ENCODE data around the gene C2orf69. TPM values are rescaled to one million over a fixed set of nuclear protein-coding genes. Genes with fewer than 3 reads are reported as not detected.

The C2orf69 gene
- total and polyA plus RNA-seq, 2 of the 8 experiments (the other 6 are each of a cell fraction or from before 2014, with no cell fraction given), result 3.9 to 32.0 TPM

DNA sequence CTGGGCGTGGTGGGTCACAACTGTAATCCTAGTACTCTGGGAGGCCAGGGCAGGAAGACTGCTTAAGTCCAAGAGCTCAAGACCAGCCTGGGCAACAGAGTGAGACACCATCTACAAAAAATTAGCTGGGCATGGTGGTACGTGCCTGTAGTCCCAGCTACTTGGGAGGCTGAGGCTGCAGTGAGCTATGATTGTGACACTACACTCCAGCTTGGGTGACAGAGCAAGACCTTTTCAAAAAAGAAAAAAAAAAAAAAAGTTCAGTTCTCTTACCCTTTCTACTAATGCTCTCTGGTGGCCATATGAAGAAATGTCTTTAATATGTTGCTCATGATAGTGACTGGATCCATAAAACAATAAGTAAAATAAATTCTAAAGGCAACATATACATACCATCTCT, 29.3 kb downstream of the C2orf69 start:
- FAIRE-seq (no peak), DNase-seq (ENCODE audit: low read depth in 1 of 2, low spot score in 2 of 2) (no peak)
- H4K20me1 ChIP-seq (replicated peaks in 1 of 2; ENCODE audit: control insufficient read depth in 1 of 2, insufficient read depth in 2 of 2, low read length in 2 of 2), result no peaks in the 10 kb centered on the region
- H3K23me2 ChIP-seq (ENCODE audit: low read depth, low read length), result no peaks in the 10 kb centered on the region; the same call in 1 of the 2 replicates
- H3K79me1 ChIP-seq (ENCODE audit: low read depth, low read length), result no peaks in the 10 kb centered on the region
- H3K14ac ChIP-seq (ENCODE audit: insufficient read length), result no peak overlapping the region
- H2BK5ac ChIP-seq (ENCODE audit: low read depth, low read length), result no peak overlapping the region
- no peak overlapping the region for H2BK20ac ChIP-seq (ENCODE audit: low read length)
- no peak overlapping the region for H4K91ac ChIP-seq (replicated peaks; ENCODE audit: insufficient read length, low read length)
- no peak overlapping the region for H3K4me3 ChIP-seq (ENCODE audit: extremely low read depth in 1 of 4, insufficient read depth in 2 of 4, low read depth in 3 of 4, low read length in 4 of 4)
- no peak overlapping the region for H3K4me2 ChIP-seq (ENCODE audit: insufficient read depth in 1 of 2, low read depth in 2 of 2, low read length in 2 of 2)
- no peaks in the 10 kb centered on the region for H3K9me3 ChIP-seq (ENCODE audit: insufficient read depth in 2 of 2, low read depth in 1 of 2, low read length in 1 of 2)
- H3K4me1 ChIP-seq (replicated peaks in 1 of 4; ENCODE audit: control insufficient read depth in 3 of 4, insufficient read depth in 4 of 4, low read length in 3 of 4), result no peaks in the 10 kb centered on the region
- no peaks in the 10 kb centered on the region for H3K79me2 ChIP-seq (ENCODE audit: control insufficient read depth in 1 of 2, insufficient read depth in 2 of 2, low read length in 2 of 2)
- H3K27ac ChIP-seq (ENCODE audit: low read depth, low read length), result no peak overlapping the region
- CTCF ChIA-PET (ENCODE audit: partially characterized antibody), result interaction anchor here (0.6 to 4.5 kb wide), 26 partner anchors 9 to 1395 kb away, joined by 3 to 42 read pairs (median 3); no protein-coding TSS in a partner anchor
- no peak overlapping the region for H2BK12ac ChIP-seq (ENCODE audit: low read depth, low read length)
- H4K8ac ChIP-seq (ENCODE audit: extremely low read depth, insufficient read depth, low read length), result no peak overlapping the region
- H4K5ac ChIP-seq (ENCODE audit: insufficient read length, low read depth, low read length), result no peak overlapping the region
- H3K56ac ChIP-seq (replicated peaks; ENCODE audit: insufficient read length, low read depth, low read length), result no peak overlapping the region
- no peaks in the 10 kb centered on the region for H3K27me3 ChIP-seq (replicated peaks in 1 of 4; ENCODE audit: control insufficient read depth in 3 of 4, extremely low read depth in 1 of 4, insufficient read depth in 3 of 4, low read length in 3 of 4)
- 93% methylated on average over 2 of the region's 2 CpGs; no CpG with 5 or more reads in 1 of the 2 experiments for WGBS, 2 experiments (ENCODE audit: extremely low coverage in 1 of 2, insufficient coverage in 1 of 2, insufficient read length in 1 of 2, insufficient replicate concordance in 2 of 2, low coverage in 1 of 2, low lambda C conversion rate in 2 of 2, missing lambda C conversion rate in 1 of 2)
- H3K9ac ChIP-seq (replicated peaks in 1 of 4; ENCODE audit: extremely low read depth in 1 of 4, low read depth in 3 of 4, low read length in 3 of 4), result no peak overlapping the region
- H3K4ac ChIP-seq (replicated peaks; ENCODE audit: insufficient read length, low read depth, low read length), result no peak overlapping the region
- H3K23ac ChIP-seq (ENCODE audit: insufficient read length), result no peak overlapping the region
- H3K18ac ChIP-seq (ENCODE audit: extremely low read depth, low read length), result no peak overlapping the region
- peaks cover 7 to 52% (median 21%) of the 10 kb centered on the region in 4 experiments for H3K36me3 ChIP-seq (ENCODE audit: control insufficient read depth in 2 of 4, insufficient read depth in 4 of 4, low read length in 3 of 4)
- POLR2A ChIA-PET (ENCODE audit: partially characterized antibody), result interaction anchor here (0.7 to 2.0 kb wide), 7 partner anchors 8 to 257 kb away, joined by 3 to 6 read pairs (median 4); partner anchors contain the start of genes MAIP1 and TYW5
- no peak overlapping the region for H2AK5ac ChIP-seq (ENCODE audit: low read depth, low read length)
- no peak overlapping the region for H2AFZ ChIP-seq (ENCODE audit: low read length)
- H2BK15ac ChIP-seq (ENCODE audit: low read length), result no peak overlapping the region
- no peak overlapping the region for H2BK120ac ChIP-seq (replicated peaks; ENCODE audit: low read depth, low read length)
- no peak for TF ChIP-seq SIX5 (IDR thresholded peaks at IDR 0.05; ENCODE audit: low read depth, low read length)
- peak in 1 of 2 experiments; percentile 50 for TF ChIP-seq RAD21 (IDR thresholded peaks at IDR 0.05 in 1 of 2, conservative IDR thresholded peaks at IDR 0.05 in 1 of 2; ENCODE audit: low read depth in 2 of 2, low read length in 2 of 2)
- TF ChIP-seq BCL11A (IDR thresholded peaks at IDR 0.05; ENCODE audit: low read depth in 2 of 2, low read length in 2 of 2), result no peak
- no peak for TF ChIP-seq CTBP2 (IDR thresholded peaks at IDR 0.05; ENCODE audit: borderline replicate concordance, insufficient read depth, insufficient read length, low read length)
- no peak for TF ChIP-seq SIN3A (conservative IDR thresholded peaks at IDR 0.05 in 1 of 2, IDR thresholded peaks at IDR 0.05 in 1 of 2; ENCODE audit: low read depth in 1 of 2, low read length in 2 of 2)
- no peak for TF ChIP-seq SP2 (IDR thresholded peaks at IDR 0.05; ENCODE audit: low read length)
- TF ChIP-seq CTCF (IDR thresholded peaks at IDR 0.05; ENCODE audit: control extremely low read depth in 1 of 3, insufficient read depth in 1 of 3, low read depth in 1 of 3, low read length in 3 of 3), result peak in 2 of 3 experiments; percentile 21 to 29; a peak in 2 of 4 replicates
- TF ChIP-seq MAX (IDR thresholded peaks at IDR 0.05), result no peak
- TF ChIP-seq JUND (IDR thresholded peaks at IDR 0.05; ENCODE audit: low read length), result no peak
- no peak for TF ChIP-seq TBP (IDR thresholded peaks at IDR 0.05; ENCODE audit: low read depth, low read length)

Measured in H1 (cell line).